Measurements from ENCODE around the gene MCTP1.
A peak's percentile ranks its signal among the peaks of the same experiment; 100 is the strongest.

Gene MCTP1

GRCh38 chr5:94682814-94683520 lies 601.9 kb downstream of the MCTP1 start:
- Mint-ChIP-seq H3K9me3 (no peaks in the 10 kb centered on the region), H3K27me3 (no peaks in the 10 kb centered on the region), H3K36me3 (peaks cover 8 to 20% of the 10 kb centered on the region in 2 donors), H3K27ac (no peak overlapping the region), H3K4me1 (no peaks in the 10 kb centered on the region), H3K4me3 (no peak overlapping the region)
- DNase-seq, result no peak
- ATAC-seq (replicated peaks), result no peak

GRCh38 chr5:94675965-94676618 lies 608.8 kb downstream of the MCTP1 start:
- Mint-ChIP-seq H3K27me3 (no peaks in the 10 kb centered on the region), H3K4me3 (no peak overlapping the region), H3K27ac (no peak overlapping the region), H3K4me1 (peaks cover 1 to 13% of the 10 kb centered on the region in 2 donors), H3K36me3 (peaks cover 16 to 24% of the 10 kb centered on the region in 2 donors), H3K9me3 (no peaks in the 10 kb centered on the region)
- DNase-seq (no peak), ATAC-seq (replicated peaks) (no peak)

- Mint-ChIP-seq H3K4me3 (no peak overlapping the region), H3K27me3 (no peaks in the 10 kb centered on the region), H3K27ac (no peak overlapping the region), H3K36me3 (peaks cover 16 to 24% of the 10 kb centered on the region in 2 donors), H3K9me3 (no peaks in the 10 kb centered on the region), H3K4me1 (peaks cover 1 to 13% of the 10 kb centered on the region in 2 donors)
- ATAC-seq (replicated peaks) (no peak), DNase-seq (no peak)
Measured at GRCh38 chr5:94674490-94675382, 610.2 kb downstream of the MCTP1 start.

- H3K27me3 Mint-ChIP-seq, result no peaks in the 10 kb centered on the region
Measured at GRCh38 chr5:94672746-94673145, 612.1 kb downstream of the MCTP1 start.

GRCh38 chr5:94670726-94671125 lies 614.2 kb downstream of the MCTP1 start:
- H3K27me3 Mint-ChIP-seq, result no peaks in the 10 kb centered on the region
- H3K27ac Mint-ChIP-seq, result no peak overlapping the region
- H3K4me1 Mint-ChIP-seq, result peaks cover 1 to 13% of the 10 kb centered on the region in 2 donors
- no peak for DNase-seq
- H3K9me3 Mint-ChIP-seq, result no peaks in the 10 kb centered on the region
- no peak for ATAC-seq (replicated peaks)
- no peak overlapping the region for H3K4me3 Mint-ChIP-seq
- peaks cover 31 to 39% of the 10 kb centered on the region in 2 donors for H3K36me3 Mint-ChIP-seq

More at GRCh38 chr5:94672746-94673145, 612.1 kb downstream of the MCTP1 start:
- Mint-ChIP-seq H3K36me3 (peaks cover 21 to 30% of the 10 kb centered on the region in 2 donors), H3K27ac (no peak overlapping the region), H3K4me1 (peaks cover 1 to 13% of the 10 kb centered on the region in 2 donors), H3K9me3 (no peaks in the 10 kb centered on the region), H3K4me3 (no peak overlapping the region)
- DNase-seq (no peak), ATAC-seq (replicated peaks) (no peak)

- Mint-ChIP-seq H3K27me3 (no peaks in the 10 kb centered on the region), H3K36me3 (peaks cover 31 to 42% of the 10 kb centered on the region in 2 donors), H3K4me3 (no peak overlapping the region), H3K9me3 (no peaks in the 10 kb centered on the region), H3K27ac (peak overlapping the region; percentile 49), H3K4me1 (peaks cover 0 to 10% of the 10 kb centered on the region in 2 donors)
- DNase-seq, result no peak
- no peak for ATAC-seq (replicated peaks)
Measured at GRCh38 chr5:94667937-94668336, 617.0 kb downstream of the MCTP1 start.

GRCh38 chr5:94661086-94661485 lies 623.8 kb downstream of the MCTP1 start:
- Mint-ChIP-seq H3K36me3 (peaks cover 41 to 57% of the 10 kb centered on the region in 2 donors), H3K4me3 (no peak overlapping the region), H3K9me3 (peaks cover 24 to 27% of the 10 kb centered on the region in 2 donors), H3K4me1 (no peaks in the 10 kb centered on the region), H3K27ac (no peak overlapping the region), H3K27me3 (no peaks in the 10 kb centered on the region)
- ATAC-seq (replicated peaks) (no peak), DNase-seq (no peak)

GRCh38 chr5:94660506-94660905 lies 624.4 kb downstream of the MCTP1 start:
- DNase-seq, result no peak
- peaks cover 46 to 60% of the 10 kb centered on the region in 2 donors for H3K36me3 Mint-ChIP-seq
- ATAC-seq (replicated peaks), result no peak
- no peak overlapping the region for H3K27ac Mint-ChIP-seq
- H3K4me1 Mint-ChIP-seq, result no peaks in the 10 kb centered on the region
- no peaks in the 10 kb centered on the region for H3K27me3 Mint-ChIP-seq
- H3K4me3 Mint-ChIP-seq, result no peak overlapping the region
- peaks cover 24 to 27% of the 10 kb centered on the region in 2 donors for H3K9me3 Mint-ChIP-seq

- H3K27ac Mint-ChIP-seq, result no peak overlapping the region
- ATAC-seq (replicated peaks), result no peak
- peaks cover 54 to 72% of the 10 kb centered on the region in 2 donors for H3K36me3 Mint-ChIP-seq
- H3K27me3 Mint-ChIP-seq, result no peaks in the 10 kb centered on the region
- DNase-seq, result no peak
- peaks cover 28 to 32% of the 10 kb centered on the region in 2 donors for H3K9me3 Mint-ChIP-seq
- no peak overlapping the region for H3K4me3 Mint-ChIP-seq
- no peaks in the 10 kb centered on the region for H3K4me1 Mint-ChIP-seq
Measured at GRCh38 chr5:94658272-94658671, 626.6 kb downstream of the MCTP1 start.
